Esophagus (tissue), 2 donors: Measurements from ENCODE around the gene KRT13. TPM values are rescaled to one million over a fixed set of nuclear protein-coding genes. Genes with fewer than 3 reads are reported as not detected.

Experiments used
- H3K27ac ChIP-seq, 2 donors: one replicate each; pipeline ENCODE4 v1.5.1; 2013; ENCODE audit warnings: low read depth in 2 of 2, mild to moderate bottlenecking in 2 of 2, inconsistent platforms in 1 of 2, low read length in 1 of 2, moderate library complexity in 1 of 2
- H3K27me3 ChIP-seq, 2 donors: one replicate each; pipeline ENCODE4 v1.6.1; 2013; ENCODE audit warnings: low read length in 2 of 2, control low read depth in 1 of 2, mild to moderate bottlenecking in 1 of 2; ENCODE audit not compliant: insufficient read depth in 2 of 2, control insufficient read depth in 1 of 2
- H3K36me3 ChIP-seq, 2 donors: one replicate each; pipeline ENCODE4 v1.6.1; 2013; ENCODE audit warnings: low read length in 1 of 2; ENCODE audit not compliant: control insufficient read depth in 2 of 2, insufficient read depth in 2 of 2
- H3K4me1 ChIP-seq, 2 donors: one replicate each; pipeline ENCODE4 v1.6.1; 2013; ENCODE audit warnings: low read length in 1 of 2; ENCODE audit not compliant: control insufficient read depth in 2 of 2, insufficient read depth in 2 of 2
- H3K4me3 ChIP-seq, 2 donors: one replicate each; pipeline ENCODE4 v1.5.1; 2013; ENCODE audit warnings: low read length in 2 of 2, mild to moderate bottlenecking in 2 of 2, low read depth in 1 of 2, moderate library complexity in 1 of 2
- H3K9me3 ChIP-seq, 2 donors: one replicate each; pipeline ENCODE4 v1.6.1; 2013; ENCODE audit warnings: mild to moderate bottlenecking in 2 of 2, low read depth in 1 of 2, low read length in 1 of 2, moderate library complexity in 1 of 2; ENCODE audit not compliant: control insufficient read depth in 2 of 2, insufficient read depth in 1 of 2
- WGBS, 2 donors: extraction: QIAGEN DNeasy Blood & Tissue Kit; methylation state at CpG; one replicate each; pipeline ENCODE4 v1.1.7; 2013; 5-methylcytosine and 5-hydroxymethylcytosine counted together
- polyA plus RNA-seq, 2 donors: library from polyadenylated mRNA; stranded (reverse); fragments of 200-250 nt; gene quantifications; one replicate each; pipeline ENCODE4 v1.2.3, GENCODE V29; 2013
- donor health status: healthy with polysubstance abuse.
- donor health status: Bipolar disorder and iron deficiency.

The KRT13 gene
- polyA plus RNA-seq, 2 donors, result 46,015 to 60,858 TPM

GRCh38 chr17:41513168-41513547, 7.7 kb upstream of the KRT13 start:
- no peaks in the 10 kb centered on the region for H3K27me3 ChIP-seq
- H3K4me3 ChIP-seq, result peak overlapping the region; percentile 9 to 18
- 40 to 55% methylated on average over 5 of the region's 5 CpGs for WGBS, 2 donors
- H3K9me3 ChIP-seq, result no peaks in the 10 kb centered on the region
- peaks cover 0 to 17% of the 10 kb centered on the region in 2 donors for H3K36me3 ChIP-seq
- peaks cover 0 to 2% of the 10 kb centered on the region in 2 donors for H3K4me1 ChIP-seq
- peak overlapping the region; percentile 87 to 98 for H3K27ac ChIP-seq

- no peaks in the 10 kb centered on the region for H3K9me3 ChIP-seq
- H3K27me3 ChIP-seq, result no peaks in the 10 kb centered on the region
- peaks cover 0 to 17% of the 10 kb centered on the region in 2 donors for H3K36me3 ChIP-seq
- peaks cover 0 to 2% of the 10 kb centered on the region in 2 donors for H3K4me1 ChIP-seq
- H3K4me3 ChIP-seq, result peak overlapping the region; percentile 9 to 18
- WGBS, 2 donors, result 34 to 37% methylated on average over 7 of the region's 7 CpGs
- peak overlapping the region; percentile 87 to 98 for H3K27ac ChIP-seq
Observed at GRCh38 chr17:41512546-41513167, 7.2 kb upstream of the KRT13 start.

- Histone ChIP-seq H3K27ac (peak overlapping the region; percentile 87 to 98), H3K27me3 (no peaks in the 10 kb centered on the region), H3K9me3 (no peaks in the 10 kb centered on the region), H3K4me1 (peaks cover 0 to 4% of the 10 kb centered on the region in 2 donors), H3K4me3 (peak overlapping the region; percentile 23 to 30), H3K36me3 (peaks cover 0 to 12% of the 10 kb centered on the region in 2 donors)
- WGBS, 2 donors, result 48 to 57% methylated on average over 10 of the region's 10 CpGs
Observed at GRCh38 chr17:41511716-41512115, 6.3 kb upstream of the KRT13 start.

- H3K9me3 ChIP-seq, result no peaks in the 10 kb centered on the region
- H3K4me3 ChIP-seq, result peak overlapping the region; percentile 23 to 30
- peak overlapping the region; percentile 87 to 98 for H3K27ac ChIP-seq
- WGBS, 2 donors, result 44 to 73% methylated on average over 4 of the region's 4 CpGs
- H3K4me1 ChIP-seq, result peaks cover 0 to 4% of the 10 kb centered on the region in 2 donors
- H3K27me3 ChIP-seq, result no peaks in the 10 kb centered on the region
- peaks cover 0 to 7% of the 10 kb centered on the region in 2 donors for H3K36me3 ChIP-seq
Observed at GRCh38 chr17:41511116-41511515, 5.7 kb upstream of the KRT13 start.

- H3K4me3 ChIP-seq, result peak overlapping the region; percentile 7 to 14
- H3K36me3 ChIP-seq, result peaks cover 0 to 3% of the 10 kb centered on the region in 2 donors
- WGBS, 2 donors, result 48 to 55% methylated on average over 7 of the region's 7 CpGs
- peaks cover 0 to 4% of the 10 kb centered on the region in 2 donors for H3K4me1 ChIP-seq
- H3K27ac ChIP-seq, result peak overlapping the region; percentile 87 to 98
- H3K27me3 ChIP-seq, result no peaks in the 10 kb centered on the region
- H3K9me3 ChIP-seq, result no peaks in the 10 kb centered on the region
Observed at GRCh38 chr17:41510251-41511065, 5.0 kb upstream of the KRT13 start.

GRCh38 chr17:41507315-41507880, 2.0 kb upstream of the KRT13 start:
- Histone ChIP-seq H3K27me3 (no peaks in the 10 kb centered on the region), H3K36me3 (peaks cover 0 to 6% of the 10 kb centered on the region in 2 donors), H3K4me3 (peak overlapping the region; percentile 8 to 9), H3K9me3 (no peaks in the 10 kb centered on the region), H3K4me1 (peaks cover 0 to 4% of the 10 kb centered on the region in 2 donors), H3K27ac (peak overlapping the region; percentile 94 to 97)
- WGBS, 2 donors, result 26 to 37% methylated on average over 10 of the region's 10 CpGs

- peaks cover 0 to 4% of the 10 kb centered on the region in 2 donors for H3K4me1 ChIP-seq
- WGBS, 2 donors, result 58 to 60% methylated on average over 14 of the region's 14 CpGs
Observed at GRCh38 chr17:41505809-41506767, 676 bp upstream of the KRT13 start.

GRCh38 chr17:41504246-41504977, 1.0 kb downstream of the KRT13 start:
- Histone ChIP-seq H3K27ac (peak overlapping the region; percentile 94 to 97), H3K9me3 (no peaks in the 10 kb centered on the region), H3K27me3 (no peaks in the 10 kb centered on the region), H3K4me3 (peak overlapping the region; percentile 64 to 70), H3K4me1 (peaks cover 0 to 4% of the 10 kb centered on the region in 2 donors), H3K36me3 (peaks cover 0 to 10% of the 10 kb centered on the region in 2 donors)
- WGBS, 2 donors, result 31 to 43% methylated on average over 8 of the region's 8 CpGs

More at GRCh38 chr17:41505809-41506767, 676 bp upstream of the KRT13 start:
- peaks cover 0 to 10% of the 10 kb centered on the region in 2 donors for H3K36me3 ChIP-seq
- H3K27me3 ChIP-seq, result no peaks in the 10 kb centered on the region
- no peaks in the 10 kb centered on the region for H3K9me3 ChIP-seq
- H3K4me3 ChIP-seq, result peak overlapping the region in 1 of 2 donors; percentile 70
- peak overlapping the region; percentile 94 to 97 for H3K27ac ChIP-seq
